ENCODE measurements around the gene KCNG2.

DNA sequence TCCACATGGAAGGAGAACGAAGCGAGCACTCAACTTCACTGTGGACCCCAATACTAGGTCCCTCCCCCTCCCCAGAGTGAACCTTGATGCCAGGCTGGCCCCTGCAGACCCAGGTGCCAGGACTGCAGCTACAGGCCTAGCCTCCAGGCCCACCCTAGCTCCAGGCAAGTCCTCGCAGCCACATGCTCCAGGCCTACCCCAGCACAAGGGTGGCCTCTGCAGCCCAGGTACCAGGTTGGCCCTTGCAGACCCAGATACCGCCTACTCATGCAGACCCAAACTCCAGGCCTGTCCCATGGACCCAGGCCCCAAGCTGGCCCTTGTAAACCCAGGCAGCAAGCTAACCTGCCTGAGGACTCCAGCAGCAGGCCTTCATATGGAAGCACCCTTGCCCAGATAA is 44.2 kb downstream of the KCNG2 start:
- TF ChIP-seq, protein P1, sequence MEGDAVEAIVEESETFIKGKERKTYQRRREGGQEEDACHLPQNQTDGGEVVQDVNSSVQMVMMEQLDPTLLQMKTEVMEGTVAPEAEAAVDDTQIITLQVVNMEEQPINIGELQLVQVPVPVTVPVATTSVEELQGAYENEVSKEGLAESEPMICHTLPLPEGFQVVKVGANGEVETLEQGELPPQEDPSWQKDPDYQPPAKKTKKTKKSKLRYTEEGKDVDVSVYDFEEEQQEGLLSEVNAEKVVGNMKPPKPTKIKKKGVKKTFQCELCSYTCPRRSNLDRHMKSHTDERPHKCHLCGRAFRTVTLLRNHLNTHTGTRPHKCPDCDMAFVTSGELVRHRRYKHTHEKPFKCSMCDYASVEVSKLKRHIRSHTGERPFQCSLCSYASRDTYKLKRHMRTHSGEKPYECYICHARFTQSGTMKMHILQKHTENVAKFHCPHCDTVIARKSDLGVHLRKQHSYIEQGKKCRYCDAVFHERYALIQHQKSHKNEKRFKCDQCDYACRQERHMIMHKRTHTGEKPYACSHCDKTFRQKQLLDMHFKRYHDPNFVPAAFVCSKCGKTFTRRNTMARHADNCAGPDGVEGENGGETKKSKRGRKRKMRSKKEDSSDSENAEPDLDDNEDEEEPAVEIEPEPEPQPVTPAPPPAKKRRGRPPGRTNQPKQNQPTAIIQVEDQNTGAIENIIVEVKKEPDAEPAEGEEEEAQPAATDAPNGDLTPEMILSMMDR (IDR thresholded peaks at IDR 0.05; ENCODE audit: low read depth, low read length): no peak
- no peak for TF ChIP-seq EZH2phosphoT487 (IDR thresholded peaks at IDR 0.05; ENCODE audit: low read depth)
